ENCODE data around the gene ZNF230. TPM values are rescaled to one million over a fixed set of nuclear protein-coding genes. Genes with fewer than 3 reads are reported as not detected.

The ZNF230 gene
- total and polyA plus RNA-seq, 9 of the 15 experiments (the other 6 are each of a cell fraction or from before 2014, with no cell fraction given) = 1.3 to 4.0 (median 2.2) TPM

- Histone ChIP-seq H2AFZ (ENCODE audit: low read depth, low read length) (no peak overlapping the region), H3K36me3 (ENCODE audit: control insufficient read depth, insufficient read depth, low read length) (no peaks in the 10 kb centered on the region), H3K4me1 (replicated peaks in 1 of 2; ENCODE audit: control insufficient read depth in 2 of 2, insufficient read depth in 2 of 2, low read length in 2 of 2) (no peaks in the 10 kb centered on the region), H3K9me1 (ENCODE audit: control insufficient read depth, insufficient read depth, low read length) (no peaks in the 10 kb centered on the region), H3K27me3 (ENCODE audit: control insufficient read depth in 2 of 2, insufficient read depth in 2 of 2, low read length in 2 of 2) (no peaks in the 10 kb centered on the region), H3K27ac (ENCODE audit: extremely low read depth, low read depth, low read length) (no peak overlapping the region), H3K4me2 (ENCODE audit: insufficient read depth, low read length) (no peak overlapping the region), H3K9ac (ENCODE audit: insufficient read depth in 1 of 2, low read depth in 2 of 2, low read length in 2 of 2) (no peak overlapping the region), H3K4me3 (no peak overlapping the region), H3K9me3 (replicated peaks; ENCODE audit: control insufficient read depth, insufficient read depth, low read depth, low read length) (no peaks in the 10 kb centered on the region; the same call in 1 of the 2 replicates), H3K79me2 (ENCODE audit: control insufficient read depth, insufficient read depth, low read length) (no peaks in the 10 kb centered on the region), H4K20me1 (replicated peaks; ENCODE audit: control insufficient read depth, insufficient read depth, low read length) (no peaks in the 10 kb centered on the region)
- intact Hi-C loops (cut with micrococcal nuclease) = no loop called here
- no peak for DNase-seq (ENCODE audit: extremely low read depth in 1 of 4, low spot score in 3 of 4)
- in situ Hi-C loops (cut with MboI) = no loop called here
- 0% methylated on average over 2 of the region's 2 CpGs for WGBS (ENCODE audit: insufficient coverage, low coverage, missing lambda C conversion rate)
- POLR2A ChIA-PET = interaction anchor here (0.7 to 1.2 kb wide), 3 partner anchors 9 to 37 kb away, joined by 3 to 5 read pairs (median 3); partner anchors contain the start of gene ZNF223
- CTCF ChIA-PET (ENCODE audit: low intra/inter-chr PET ratio) = no interaction called here
- no peak for ATAC-seq
- no peak for FAIRE-seq
- BruUV-seq (replicated peaks) = no TSS peak
- TF ChIP-seq E2F4 (CRISPR knock-in tag; IDR thresholded peaks at IDR 0.05; ENCODE audit: low read depth) (no peak), NR2F6 (CRISPR knock-in tag; IDR thresholded peaks at IDR 0.05) (no peak), TFAP4 (CRISPR knock-in tag; IDR thresholded peaks at IDR 0.05; ENCODE audit: borderline replicate concordance) (no peak), MLX (CRISPR knock-in tag; conservative IDR thresholded peaks at IDR 0.05) (no peak), ZNF586 (CRISPR knock-in tag; conservative IDR thresholded peaks at IDR 0.05) (no peak), GTF3C2 (IDR thresholded peaks at IDR 0.05; ENCODE audit: borderline replicate concordance, extremely low read depth, insufficient read length) (no peak), ZNF354B (CRISPR knock-in tag; IDR thresholded peaks at IDR 0.05) (no peak), SLC30A9 (CRISPR knock-in tag; IDR thresholded peaks at IDR 0.05) (no peak), HIVEP1 (CRISPR knock-in tag; IDR thresholded peaks at IDR 0.05) (no peak), ZBED1 (IDR thresholded peaks at IDR 0.05) (no peak), PURB (CRISPR knock-in tag; IDR thresholded peaks at IDR 0.05; ENCODE audit: low read depth) (no peak), KHSRP (IDR thresholded peaks at IDR 0.05) (no peak), HDAC6 (IDR thresholded peaks at IDR 0.05; ENCODE audit: low read depth, low read length) (no peak), NKRF (IDR thresholded peaks at IDR 0.05; ENCODE audit: borderline replicate concordance) (no peak)
Observed at GRCh38 chr19:44042147-44042546, 39.4 kb downstream of the ZNF230 start.

All from K562 (cell line).